ENCODE measurements around the gene MDFI.

GRCh38 chr6:41672016-41672415 lies 33.7 kb downstream of the MDFI start:
- no peak for TF ChIP-seq CTCF (IDR thresholded peaks at IDR 0.05)
- TF ChIP-seq ZFX (IDR thresholded peaks at IDR 0.05; ENCODE audit: borderline replicate concordance), result no peak
